Activated CD4-positive, alpha-beta memory T cell treated with anti-CD3 and anti-CD28 coated beads for 36 hours (primary cell): ENCODE results near the gene MAPK8IP3. TPM values are rescaled to one million over a fixed set of nuclear protein-coding genes. Genes with fewer than 3 reads are reported as not detected.

ENCODE experiments used
- CTCF ChIA-PET: fragments of 350-600 bp; sonication (Branson Sonifier 250); formaldehyde crosslinking; loops from one replicate; lab custom pipeline; 2021; ENCODE audit warnings: antibody characterized with exemption, inconsistent platforms; lab: Charles Lee
- POLR2A ChIA-PET: fragments of 350-600 bp; sonication (Branson Sonifier 250); formaldehyde crosslinking; loops from one replicate; lab custom pipeline; 2021; ENCODE audit warnings: antibody characterized with exemption; lab: Charles Lee
- DNase-seq: peaks from one replicate; pipeline ENCODE4 v3.0.0-alpha.2; 2020
- H3K27ac Mint-ChIP-seq: one replicate; pipeline ENCODE4 v1.8.0; 2021; ENCODE audit warnings: mixed read lengths
- H3K27me3 Mint-ChIP-seq: one replicate; pipeline ENCODE4 v1.8.0; 2021; ENCODE audit warnings: mixed read lengths
- H3K36me3 Mint-ChIP-seq: one replicate; pipeline ENCODE4 v1.8.0; 2021; ENCODE audit warnings: mixed read lengths
- H3K4me1 Mint-ChIP-seq: one replicate; pipeline ENCODE4 v1.8.0; 2021; ENCODE audit warnings: low read depth, mixed read lengths
- H3K4me3 Mint-ChIP-seq: one replicate; pipeline ENCODE4 v1.8.0; 2021; ENCODE audit warnings: mild to moderate bottlenecking, mixed read lengths
- H3K9me3 Mint-ChIP-seq: one replicate; pipeline ENCODE4 v1.8.0; 2021; ENCODE audit warnings: mixed read lengths
- intact Hi-C: fragments of 100-400 bp; cut with micrococcal nuclease; formaldehyde crosslinking; loops from one replicate; pipeline ENCODE4 v1.15.1; 2023
- total RNA-seq, 2 experiments: library from RNA; stranded (reverse); gene quantifications; one replicate each; pipeline ENCODE4 v1.2.3, GENCODE V29; 2021

MAPK8IP3 gene
- total RNA-seq, 2 experiments from 2014 or later, result 51.7 to 56.8 TPM

- H3K27ac Mint-ChIP-seq, result no peak overlapping the region
- H3K4me3 Mint-ChIP-seq, result no peak overlapping the region
- CTCF ChIA-PET, result interaction anchor here (1.3 kb wide), 1 partner anchor 27 kb away, joined by 3 read pairs; no protein-coding TSS in a partner anchor
- no peak for DNase-seq
- peaks cover 6% of the 10 kb centered on the region for H3K36me3 Mint-ChIP-seq
- POLR2A ChIA-PET, result no interaction called here
- intact Hi-C loops, result no loop called here
- no peaks in the 10 kb centered on the region for H3K27me3 Mint-ChIP-seq
- no peaks in the 10 kb centered on the region for H3K4me1 Mint-ChIP-seq
- H3K9me3 Mint-ChIP-seq, result peaks cover 25% of the 10 kb centered on the region
Measured at GRCh38 chr16:1800701-1801100, 94.7 kb downstream of the MAPK8IP3 start.

GRCh38 chr16:1807626-1808025, 101.6 kb downstream of the MAPK8IP3 start:
- ChIA-PET CTCF (no interaction called here), POLR2A (no interaction called here)
- intact Hi-C loops, result no loop called here
- DNase-seq, result no peak
- H3K27me3 Mint-ChIP-seq, result no peaks in the 10 kb centered on the region
- peaks cover under 1% of the 10 kb centered on the region for H3K4me1 Mint-ChIP-seq
- H3K4me3 Mint-ChIP-seq, result no peak overlapping the region
- H3K27ac Mint-ChIP-seq, result no peak overlapping the region
- H3K36me3 Mint-ChIP-seq, result peaks cover 18% of the 10 kb centered on the region
- peaks cover 3% of the 10 kb centered on the region for H3K9me3 Mint-ChIP-seq

- DNase-seq, result no peak
- Mint-ChIP-seq H3K27ac (no peak overlapping the region), H3K9me3 (peaks cover 3% of the 10 kb centered on the region), H3K4me1 (peaks cover 8% of the 10 kb centered on the region), H3K27me3 (no peaks in the 10 kb centered on the region), H3K36me3 (peaks cover 19% of the 10 kb centered on the region), H3K4me3 (no peak overlapping the region)
- ChIA-PET CTCF (no interaction called here), POLR2A (no interaction called here)
- intact Hi-C loops, result no loop called here
Measured at GRCh38 chr16:1808691-1809090, 102.7 kb downstream of the MAPK8IP3 start.

- ChIA-PET POLR2A (no interaction called here), CTCF (no interaction called here)
- H3K36me3 Mint-ChIP-seq, result peaks cover 19% of the 10 kb centered on the region
- intact Hi-C loops, result no loop called here
- no peak for DNase-seq
- H3K9me3 Mint-ChIP-seq, result peaks cover 3% of the 10 kb centered on the region
- H3K27ac Mint-ChIP-seq, result no peak overlapping the region
- H3K4me3 Mint-ChIP-seq, result no peak overlapping the region
- peaks cover 8% of the 10 kb centered on the region for H3K4me1 Mint-ChIP-seq
- H3K27me3 Mint-ChIP-seq, result no peaks in the 10 kb centered on the region
Measured at GRCh38 chr16:1809281-1809801, 103.3 kb downstream of the MAPK8IP3 start.

GRCh38 chr16:1810106-1810505, 104.1 kb downstream of the MAPK8IP3 start:
- Mint-ChIP-seq H3K4me3 (no peak overlapping the region), H3K4me1 (peaks cover 8% of the 10 kb centered on the region), H3K27ac (no peak overlapping the region), H3K36me3 (peaks cover 21% of the 10 kb centered on the region), H3K27me3 (no peaks in the 10 kb centered on the region), H3K9me3 (peaks cover 3% of the 10 kb centered on the region)
- POLR2A ChIA-PET, result no interaction called here
- CTCF ChIA-PET, result no interaction called here
- intact Hi-C loops, result no loop called here
- no peak for DNase-seq

- Mint-ChIP-seq H3K36me3 (peaks cover 24% of the 10 kb centered on the region), H3K9me3 (peaks cover 3% of the 10 kb centered on the region), H3K4me3 (no peak overlapping the region), H3K27ac (no peak overlapping the region), H3K4me1 (peaks cover 8% of the 10 kb centered on the region), H3K27me3 (no peaks in the 10 kb centered on the region)
- intact Hi-C loops, result no loop called here
- ChIA-PET POLR2A (no interaction called here), CTCF (interaction anchor here (1.3 kb wide), 1 partner anchor 28 kb away, joined by 4 read pairs; the partner anchor contains the start of genes NUBP2 and SPSB3)
- DNase-seq, result no peak
Measured at GRCh38 chr16:1810536-1810935, 104.5 kb downstream of the MAPK8IP3 start.

- intact Hi-C loops, result no loop called here
- peak overlapping the region; percentile 1 for H3K27ac Mint-ChIP-seq
- DNase-seq, result peak; percentile 78
- CTCF ChIA-PET, result interaction anchor here (0.6 to 1.0 kb wide), 3 partner anchors 26 to 212 kb away, joined by 3 read pairs; partner anchors contain the start of gene NUBP2
- H3K27me3 Mint-ChIP-seq, result no peaks in the 10 kb centered on the region
- H3K36me3 Mint-ChIP-seq, result peaks cover 15% of the 10 kb centered on the region
- no peaks in the 10 kb centered on the region for H3K9me3 Mint-ChIP-seq
- H3K4me3 Mint-ChIP-seq, result no peak overlapping the region
- H3K4me1 Mint-ChIP-seq, result peaks cover 8% of the 10 kb centered on the region
- POLR2A ChIA-PET, result no interaction called here
Measured at GRCh38 chr16:1812732-1813163, 106.8 kb downstream of the MAPK8IP3 start.

- Mint-ChIP-seq H3K9me3 (no peaks in the 10 kb centered on the region), H3K27ac (no peak overlapping the region), H3K4me3 (no peak overlapping the region), H3K27me3 (no peaks in the 10 kb centered on the region), H3K36me3 (peaks cover 11% of the 10 kb centered on the region), H3K4me1 (peaks cover 8% of the 10 kb centered on the region)
- ChIA-PET POLR2A (no interaction called here), CTCF (no interaction called here)
- intact Hi-C loops, result no loop called here
- DNase-seq, result no peak
Measured at GRCh38 chr16:1815461-1815860, 109.5 kb downstream of the MAPK8IP3 start.

GRCh38 chr16:1816396-1817275, 110.6 kb downstream of the MAPK8IP3 start:
- POLR2A ChIA-PET, result no interaction called here

GRCh38 chr16:1817276-1817589, 111.2 kb downstream of the MAPK8IP3 start:
- ChIA-PET CTCF (no interaction called here), POLR2A (no interaction called here)
- H3K4me1 Mint-ChIP-seq, result peaks cover 8% of the 10 kb centered on the region
- intact Hi-C loops, result no loop called here
- no peak overlapping the region for H3K4me3 Mint-ChIP-seq
- no peak overlapping the region for H3K27ac Mint-ChIP-seq
- no peaks in the 10 kb centered on the region for H3K9me3 Mint-ChIP-seq
- H3K27me3 Mint-ChIP-seq, result no peaks in the 10 kb centered on the region
- H3K36me3 Mint-ChIP-seq, result peaks cover 11% of the 10 kb centered on the region
- no peak for DNase-seq

More at GRCh38 chr16:1816396-1817275, 110.6 kb downstream of the MAPK8IP3 start:
- Mint-ChIP-seq H3K27me3 (no peaks in the 10 kb centered on the region), H3K9me3 (no peaks in the 10 kb centered on the region), H3K4me1 (peaks cover 8% of the 10 kb centered on the region), H3K36me3 (peaks cover 11% of the 10 kb centered on the region), H3K27ac (no peak overlapping the region), H3K4me3 (no peak overlapping the region)
- CTCF ChIA-PET, result no interaction called here
- no peak for DNase-seq
- intact Hi-C loops, result no loop called here

GRCh38 chr16:1817716-1818115, 111.7 kb downstream of the MAPK8IP3 start:
- intact Hi-C loops, result no loop called here
- peaks cover 11% of the 10 kb centered on the region for H3K36me3 Mint-ChIP-seq
- H3K9me3 Mint-ChIP-seq, result no peaks in the 10 kb centered on the region
- CTCF ChIA-PET, result no interaction called here
- H3K27me3 Mint-ChIP-seq, result no peaks in the 10 kb centered on the region
- peaks cover 6% of the 10 kb centered on the region for H3K4me1 Mint-ChIP-seq
- POLR2A ChIA-PET, result no interaction called here
- H3K4me3 Mint-ChIP-seq, result no peak overlapping the region
- no peak overlapping the region for H3K27ac Mint-ChIP-seq
- DNase-seq, result no peak

GRCh38 chr16:1818204-1818872, 112.3 kb downstream of the MAPK8IP3 start:
- ChIA-PET POLR2A (no interaction called here), CTCF (no interaction called here)
- H3K27me3 Mint-ChIP-seq, result no peaks in the 10 kb centered on the region
- peaks cover 11% of the 10 kb centered on the region for H3K36me3 Mint-ChIP-seq
- no peak overlapping the region for H3K4me3 Mint-ChIP-seq
- DNase-seq, result no peak
- H3K9me3 Mint-ChIP-seq, result no peaks in the 10 kb centered on the region
- H3K4me1 Mint-ChIP-seq, result peaks cover under 1% of the 10 kb centered on the region
- intact Hi-C loops, result no loop called here
- H3K27ac Mint-ChIP-seq, result no peak overlapping the region
